Myometrial cell (primary cell): ENCODE results near the gene HSPA1L. TPM values are rescaled to one million over a fixed set of nuclear protein-coding genes. Genes with fewer than 3 reads are reported as not detected.

Source experiments
- total RNA-seq: library from RNA; depleted of rRNA; stranded (reverse); fragments of >200 nt; gene quantifications from 2 replicates; pipeline ENCODE4 v1.2.3, GENCODE V29; 2015

HSPA1L gene
- total RNA-seq: 0.29 and 0.35 TPM in 2 replicates

DNA sequence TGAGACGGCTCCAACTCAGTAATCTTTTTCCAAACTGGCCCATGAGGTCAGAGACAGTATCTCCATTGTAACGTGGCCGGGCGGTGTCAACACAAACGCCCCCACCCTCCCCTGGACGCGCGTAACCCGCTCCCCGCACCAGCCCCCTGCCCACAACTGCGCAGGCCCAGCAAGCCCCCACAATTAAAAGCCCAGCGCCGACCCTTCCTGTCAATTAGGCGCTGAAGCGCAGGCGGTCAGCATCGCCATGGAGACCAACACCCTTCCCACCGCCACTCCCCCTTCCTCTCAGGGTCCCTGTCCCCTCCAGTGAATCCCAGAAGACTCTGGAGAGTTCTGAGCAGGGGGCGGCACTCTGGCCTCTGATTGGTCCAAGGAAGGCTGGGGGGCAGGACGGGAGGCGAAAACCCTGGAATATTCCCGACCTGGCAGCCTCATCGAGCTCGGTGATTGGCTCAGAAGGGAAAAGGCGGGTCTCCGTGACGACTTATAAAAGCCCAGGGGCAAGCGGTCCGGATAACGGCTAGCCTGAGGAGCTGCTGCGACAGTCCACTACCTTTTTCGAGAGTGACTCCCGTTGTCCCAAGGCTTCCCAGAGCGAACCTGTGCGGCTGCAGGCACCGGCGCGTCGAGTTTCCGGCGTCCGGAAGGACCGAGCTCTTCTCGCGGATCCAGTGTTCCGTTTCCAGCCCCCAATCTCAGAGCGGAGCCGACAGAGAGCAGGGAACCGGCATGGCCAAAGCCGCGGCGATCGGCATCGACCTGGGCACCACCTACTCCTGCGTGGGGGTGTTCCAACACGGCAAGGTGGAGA lies at the start of gene HSPA1L, which contains the start of gene HSPA1A:
HSPA1L (minus strand) TSS at position 259 of the 814 bp plus-strand sequence. CDS start 3,311 bp downstream, outside the sequence.
HSPA1A (plus strand) TSS at position 519 of the 814 bp plus-strand sequence; CDS start at position 733, 214 bp downstream.

DNA sequence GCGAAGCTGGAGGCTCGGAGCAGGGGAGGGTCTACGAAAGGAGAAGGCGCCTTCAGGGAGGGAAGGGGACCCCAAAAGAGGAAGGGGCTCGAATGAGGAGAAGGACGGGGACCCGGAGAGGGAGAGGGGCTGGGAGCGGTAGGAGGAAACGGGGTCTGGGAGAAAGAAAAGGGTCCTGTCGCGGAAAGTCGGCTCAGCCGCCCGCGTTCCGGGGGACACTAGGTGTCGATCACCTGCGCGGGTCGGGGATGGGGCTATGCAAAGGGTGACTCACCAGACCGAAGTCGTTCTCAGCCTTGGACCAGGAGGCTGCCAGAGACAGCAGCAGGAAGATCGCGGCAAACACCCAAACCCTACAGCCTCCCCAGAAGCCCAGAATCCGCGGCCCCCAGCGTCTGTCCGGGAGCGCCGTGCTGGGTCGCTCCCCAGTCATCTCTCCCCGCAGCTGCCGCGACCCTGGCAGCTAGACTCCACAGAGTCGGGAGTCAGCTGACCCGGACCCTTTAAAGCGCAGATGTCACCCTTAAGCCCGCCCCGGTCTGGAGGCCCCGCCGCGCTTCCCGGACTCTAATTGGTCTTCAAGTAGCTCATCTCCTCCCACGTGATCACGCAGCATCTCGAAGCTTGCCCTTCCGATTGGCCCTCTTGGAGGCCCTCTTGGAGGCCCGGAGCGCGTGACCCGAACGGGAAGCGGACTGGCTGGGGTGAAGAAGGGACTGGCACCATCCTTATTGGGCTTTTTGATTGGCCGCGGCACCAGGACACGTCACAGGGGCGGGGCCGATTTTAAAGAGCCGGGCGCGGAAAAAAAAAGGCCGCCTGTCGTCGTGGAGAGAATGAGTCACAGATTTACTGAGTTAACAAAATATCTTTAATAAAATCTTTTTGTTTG lies 47.5 kb upstream of the HSPA1L start, which contains the start of gene NEU1:
NEU1 (minus strand) TSS at position 478 of the 892 bp plus-strand sequence; CDS start at position 433, 45 bp downstream.

DNA sequence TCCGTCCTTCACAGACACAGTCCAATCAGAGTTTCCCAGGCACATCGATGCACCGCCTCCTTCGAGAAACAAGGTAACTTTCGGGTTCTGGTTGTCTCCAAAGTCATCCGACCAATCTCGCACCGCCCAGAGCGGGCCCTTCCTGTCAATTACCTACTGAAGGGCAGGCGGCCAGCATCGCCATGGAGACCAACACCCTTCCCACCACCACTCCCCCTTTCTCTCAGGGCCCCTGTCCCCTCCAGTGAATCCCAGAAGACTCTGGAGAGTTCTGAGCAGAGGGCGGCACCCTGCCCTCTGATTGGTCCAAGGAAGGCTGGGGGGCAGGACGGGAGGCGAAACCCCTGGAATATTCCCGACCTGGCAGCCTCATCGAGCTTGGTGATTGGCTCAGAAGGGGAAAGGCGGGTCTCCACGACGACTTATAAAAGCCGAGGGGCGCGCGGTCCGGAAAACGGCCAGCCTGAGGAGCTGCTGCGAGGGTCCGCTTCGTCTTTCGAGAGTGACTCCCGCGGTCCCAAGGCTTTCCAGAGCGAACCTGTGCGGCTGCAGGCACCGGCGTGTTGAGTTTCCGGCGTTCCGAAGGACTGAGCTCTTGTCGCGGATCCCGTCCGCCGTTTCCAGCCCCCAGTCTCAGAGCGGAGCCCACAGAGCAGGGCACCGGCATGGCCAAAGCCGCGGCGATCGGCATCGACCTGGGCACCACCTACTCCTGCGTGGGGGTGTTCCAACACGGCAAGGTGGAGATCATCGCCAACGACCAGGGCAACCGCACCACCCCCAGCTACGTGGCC lies 12.4 kb upstream of the HSPA1L start, which contains the start of gene HSPA1B:
HSPA1B (plus strand) TSS at position 453 of the 794 bp plus-strand sequence; CDS start at position 666, 213 bp downstream.

DNA sequence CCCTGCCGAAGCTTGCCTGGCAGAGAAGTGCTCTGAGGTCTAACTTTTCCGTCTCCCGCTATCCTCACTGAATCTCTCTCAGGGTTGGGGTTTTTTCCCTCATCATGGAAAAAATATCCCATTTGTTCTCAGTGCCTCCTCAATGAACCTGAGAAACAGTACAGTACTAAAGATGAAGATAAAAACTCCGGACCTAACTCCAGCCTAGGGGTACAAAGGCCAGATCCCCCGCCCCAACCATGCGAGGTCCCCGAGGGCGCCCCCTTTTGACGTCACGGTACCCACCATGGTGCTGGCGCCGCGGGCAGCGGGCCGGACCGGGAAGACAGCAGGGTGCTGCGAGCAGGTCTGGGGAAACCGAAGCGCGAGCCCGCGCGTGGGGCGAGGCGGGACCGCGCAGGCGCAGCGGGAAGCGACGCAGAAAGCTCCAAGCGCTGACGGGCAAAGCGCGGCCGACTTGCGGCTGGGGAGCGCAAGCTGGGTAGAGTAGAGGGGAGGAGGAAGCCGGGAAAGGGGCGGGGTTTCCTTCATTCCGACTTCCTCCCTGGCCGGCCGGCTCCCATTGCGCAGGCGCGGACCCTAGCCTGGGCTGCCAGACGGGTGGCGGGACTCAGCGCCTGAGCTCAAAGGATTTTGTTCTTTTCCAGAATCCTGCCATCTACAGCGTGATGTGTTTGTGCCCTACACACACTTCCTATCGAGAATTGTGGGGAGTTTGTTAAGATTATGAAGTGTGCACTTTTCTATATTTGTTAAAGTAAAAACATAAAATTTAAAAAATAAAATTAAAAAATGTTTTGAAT lies 8.4 kb downstream of the HSPA1L start, which contains the start of gene LSM2:
LSM2 (minus strand) TSS at position 497 of the 803 bp plus-strand sequence; CDS start at position 288, 209 bp downstream.

DNA sequence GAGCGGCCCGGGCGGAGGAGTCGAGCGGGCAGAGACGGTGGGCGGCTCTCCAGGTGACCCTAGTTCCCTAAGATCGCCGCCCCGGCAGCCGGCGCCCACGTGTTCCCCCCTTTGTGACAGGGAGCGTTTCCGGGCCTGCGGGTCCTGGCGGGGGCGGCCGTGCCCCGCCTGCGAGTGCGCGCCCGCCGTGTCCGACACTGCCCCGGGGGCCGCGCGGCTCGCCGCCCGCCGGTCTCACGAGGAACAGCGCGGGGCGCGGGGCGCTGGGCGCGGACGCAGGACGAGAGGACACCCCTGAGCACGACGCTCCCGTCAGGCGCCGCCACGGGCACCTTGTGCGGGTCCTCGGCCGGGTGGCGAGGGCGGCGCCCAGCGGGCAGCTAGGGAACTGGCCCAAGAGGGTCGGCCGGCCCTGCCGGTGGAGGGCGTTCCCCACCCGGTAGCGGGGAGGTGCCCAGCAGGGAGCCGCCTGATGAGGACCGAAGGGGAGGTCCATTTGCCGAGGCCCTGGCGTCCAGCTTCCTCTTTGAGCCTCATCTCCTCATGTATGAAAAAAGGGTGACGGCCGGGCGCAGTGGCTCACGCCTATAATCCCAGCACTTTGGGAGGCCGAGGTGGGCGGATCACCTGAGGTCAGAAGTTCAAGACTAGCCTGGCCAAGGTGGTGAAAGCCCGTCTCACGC lies 19.3 kb downstream of the HSPA1L start, which contains the start of gene VARS1:
VARS1 (minus strand) TSS at position 137 of the 683 bp plus-strand sequence. CDS start 535 bp downstream, outside the sequence.

DNA sequence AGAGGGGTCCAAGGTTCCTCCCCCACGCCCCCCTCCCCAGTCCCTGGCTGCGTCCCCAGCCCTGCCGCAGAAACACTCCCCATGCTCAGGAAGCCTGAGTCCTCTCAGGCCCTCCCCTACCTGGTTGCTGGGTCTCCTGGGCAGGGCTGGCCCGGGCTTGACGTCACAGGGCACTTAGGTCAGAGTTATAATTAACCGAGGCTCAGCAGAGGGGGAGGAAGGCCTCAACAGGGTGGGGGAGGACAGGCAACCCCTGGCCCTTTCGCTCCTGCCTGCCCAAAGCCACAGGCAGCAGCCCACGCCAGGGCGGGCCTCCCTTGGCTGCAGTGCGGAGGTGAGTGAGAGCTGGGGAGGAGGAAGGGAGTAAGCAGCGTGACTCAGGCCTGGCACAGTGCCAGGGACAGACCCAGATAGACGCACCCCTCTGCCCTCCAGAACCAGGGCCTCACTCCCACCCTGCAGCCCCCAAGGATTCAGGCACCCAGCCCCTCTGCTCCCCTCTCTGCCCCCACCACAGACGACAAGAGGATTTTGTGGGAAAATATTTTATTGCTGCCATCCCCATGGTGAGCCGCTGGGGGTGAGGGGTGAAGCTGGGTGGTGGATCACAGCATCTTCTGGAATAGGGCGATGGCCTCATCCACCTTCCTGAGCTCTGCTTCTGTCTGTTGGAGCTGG lies 38.0 kb downstream of the HSPA1L start, which contains the start of gene VWA7:
VWA7 (minus strand) TSS at position 340 of the 678 bp plus-strand sequence. CDS start 549 bp downstream, outside the sequence.

DNA sequence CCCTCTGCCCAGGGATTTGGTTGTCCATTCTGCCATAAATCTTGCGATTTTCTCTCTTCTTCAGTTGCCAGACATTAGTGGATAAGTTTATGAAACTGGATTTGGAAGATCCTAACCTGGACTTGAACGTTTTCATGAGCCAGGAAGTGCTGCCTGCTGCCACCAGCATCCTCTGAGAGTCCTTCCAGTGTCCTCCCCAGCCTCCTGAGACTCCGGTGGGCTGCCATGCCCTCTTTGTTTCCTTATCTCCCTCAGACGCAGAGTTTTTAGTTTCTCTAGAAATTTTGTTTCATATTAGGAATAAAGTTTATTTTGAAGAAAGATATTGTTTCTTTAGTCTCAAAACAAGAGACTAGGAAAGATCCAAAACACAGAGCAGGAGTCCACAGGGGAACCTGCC lies 52.7 kb downstream of the HSPA1L start, which contains the start of gene SAPCD1:
SAPCD1 (plus strand) TSS at position 301 of the 400 bp plus-strand sequence. CDS start 399 bp downstream, outside the sequence.

Other genes with a start within 250 kb of the HSPA1L start
- not detected in 2 replicates for gene LTA, start 243.0 kb downstream of the HSPA1L start, total RNA-seq
- gene TNF, start 239.7 kb downstream of the HSPA1L start, total RNA-seq: not detected in 2 replicates
- not detected in 2 replicates for gene LTB, start 232.9 kb downstream of the HSPA1L start, total RNA-seq
- gene LST1, start 229.0 kb downstream of the HSPA1L start, total RNA-seq: not detected in 2 replicates
- not detected in 2 replicates for gene NCR3, start 222.3 kb downstream of the HSPA1L start, total RNA-seq
- gene AIF1, start 200.0 kb downstream of the HSPA1L start, total RNA-seq: not detected in 2 replicates
- gene PRRC2A, start 194.6 kb downstream of the HSPA1L start, total RNA-seq: 77.8 and 81.9 TPM in 2 replicates
- 241 and 292 TPM in 2 replicates for gene BAG6, start 162.6 kb downstream of the HSPA1L start, total RNA-seq
- gene APOM, start 159.4 kb downstream of the HSPA1L start, total RNA-seq: 1.4 and 1.7 TPM in 2 replicates
- gene C6orf47, start 154.5 kb downstream of the HSPA1L start, total RNA-seq: 17.0 and 20.9 TPM in 2 replicates
- gene GPANK1, start 150.3 kb downstream of the HSPA1L start, total RNA-seq: 12.4 and 16.1 TPM in 2 replicates
- 281 and 300 TPM in 2 replicates for gene CSNK2B, start 149.2 kb downstream of the HSPA1L start, total RNA-seq
- 0.58 and 2.7 TPM in 2 replicates for gene LY6G5B, start 145.3 kb downstream of the HSPA1L start, total RNA-seq
- gene LY6G5C, start 134.2 kb downstream of the HSPA1L start, total RNA-seq: 0.29 and 1.1 TPM in 2 replicates
- gene ABHD16A, start 112.0 kb downstream of the HSPA1L start, total RNA-seq: 41.6 and 52.5 TPM in 2 replicates
- gene LY6G6F, start 108.4 kb downstream of the HSPA1L start, total RNA-seq: not detected in 2 replicates
- gene LY6G6D, start 99.9 kb downstream of the HSPA1L start, total RNA-seq: not detected in 2 replicates
- not detected in 2 replicates for gene LY6G6C, start 93.5 kb downstream of the HSPA1L start, total RNA-seq
- not detected in 2 replicates for gene MPIG6B, start 91.9 kb downstream of the HSPA1L start, total RNA-seq
- 63.1 and 65.7 TPM in 2 replicates for gene DDAH2, start 86.0 kb downstream of the HSPA1L start, total RNA-seq
- 1,096 and 1,127 TPM in 2 replicates for gene CLIC1, start 78.8 kb downstream of the HSPA1L start, total RNA-seq
- gene MSH5, start 75.3 kb downstream of the HSPA1L start, total RNA-seq: 7.8 and 16.7 TPM in 2 replicates
- 1.8 and 2.3 TPM in 2 replicates for gene SAPCD1, start 52.6 kb downstream of the HSPA1L start, total RNA-seq
- under 0.01 TPM in 1 of 2 replicates, not detected in the other for gene VWA7, start 38.0 kb downstream of the HSPA1L start, total RNA-seq
- gene VARS1, start 19.5 kb downstream of the HSPA1L start, total RNA-seq: 102 and 105 TPM in 2 replicates
- 85.3 and 118 TPM in 2 replicates for gene LSM2, start 8.3 kb downstream of the HSPA1L start, total RNA-seq
- gene HSPA1A, start 260 bp upstream of the HSPA1L start, total RNA-seq: 38.1 and 41.2 TPM in 2 replicates
- gene HSPA1B, start 12.5 kb upstream of the HSPA1L start, total RNA-seq: 59.4 and 73.5 TPM in 2 replicates
- gene NEU1, start 47.5 kb upstream of the HSPA1L start, total RNA-seq: 71.2 and 73.9 TPM in 2 replicates
- gene SLC44A4, start 63.7 kb upstream of the HSPA1L start, total RNA-seq: 0.18 TPM in 1 of 2 replicates, not detected in the other
- 44.7 and 47.9 TPM in 2 replicates for gene EHMT2, start 82.4 kb upstream of the HSPA1L start, total RNA-seq
- 2.0 and 2.3 TPM in 2 replicates for gene ZBTB12, start 86.8 kb upstream of the HSPA1L start, total RNA-seq
- 1.4 and 2.0 TPM in 2 replicates for gene C2, start 112.4 kb upstream of the HSPA1L start, total RNA-seq
- gene CFB, start 130.8 kb upstream of the HSPA1L start, total RNA-seq: 0.86 and 1.6 TPM in 2 replicates
- gene NELFE, start 143.7 kb upstream of the HSPA1L start, total RNA-seq: 133 and 192 TPM in 2 replicates
- 52.8 and 85.6 TPM in 2 replicates for gene SKIC2, start 143.9 kb upstream of the HSPA1L start, total RNA-seq
- gene DXO, start 156.9 kb upstream of the HSPA1L start, total RNA-seq: 12.7 and 16.1 TPM in 2 replicates
- gene C4A, start 166.8 kb upstream of the HSPA1L start, total RNA-seq: 5.0 and 8.1 TPM in 2 replicates
- gene C4B, start 199.5 kb upstream of the HSPA1L start, total RNA-seq: 3.7 and 6.6 TPM in 2 replicates
- 1.4 TPM in 1 of 2 replicates, not detected in the other for gene CYP21A2, start 223.1 kb upstream of the HSPA1L start, total RNA-seq